ENCODE data around the gene SPINK9. TPM values are rescaled to one million over a fixed set of nuclear protein-coding genes. Genes with fewer than 3 reads are reported as not detected.

The SPINK9 gene
- total RNA-seq: not detected in 2 replicates

DNA sequence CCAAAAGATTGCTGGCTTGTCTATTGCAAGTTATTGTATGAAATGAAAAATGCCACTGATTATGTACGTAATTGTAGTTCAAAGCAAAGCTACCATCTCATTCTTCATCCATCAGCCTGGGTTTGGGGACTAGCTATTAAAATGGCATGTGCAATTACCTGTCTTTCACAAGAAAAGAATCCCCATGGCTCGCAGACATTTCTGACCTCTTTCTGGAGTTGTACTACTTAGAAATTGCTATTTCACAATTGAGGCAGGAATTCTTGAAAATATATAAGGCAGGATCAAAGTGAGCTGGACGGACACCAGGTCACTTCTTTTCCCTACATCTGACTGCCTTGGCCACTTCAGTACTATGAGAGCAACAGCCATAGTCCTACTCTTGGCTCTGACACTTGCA is at the start of gene SPINK9:
TSS of gene SPINK9 (plus strand) at position 301 of the 400 bp plus-strand sequence. CDS start at position 356, 55 bp downstream.

DNA sequence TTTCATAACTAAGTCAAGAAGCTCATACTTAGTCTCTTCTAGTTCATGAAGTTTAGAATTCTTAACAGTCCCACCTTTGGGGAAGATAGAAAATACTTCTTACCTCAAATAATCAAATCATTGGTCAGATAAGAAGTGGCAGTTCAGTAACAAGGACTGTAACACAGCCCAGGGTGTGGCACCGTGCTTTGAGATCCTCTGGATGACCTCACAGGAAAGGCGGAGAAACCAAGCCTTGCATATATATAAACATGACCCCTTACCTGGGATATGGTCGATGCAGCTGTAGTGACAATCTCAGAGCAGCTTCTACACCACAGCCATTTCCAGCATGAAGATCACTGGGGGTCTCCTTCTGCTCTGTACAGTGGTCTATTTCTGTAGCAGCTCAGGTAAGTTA is 23.2 kb upstream of the SPINK9 start, which contains the start of gene SPINK7:
TSS of gene SPINK7 (plus strand) at position 271 of the 400 bp plus-strand sequence. CDS start at position 332, 61 bp downstream.

DNA sequence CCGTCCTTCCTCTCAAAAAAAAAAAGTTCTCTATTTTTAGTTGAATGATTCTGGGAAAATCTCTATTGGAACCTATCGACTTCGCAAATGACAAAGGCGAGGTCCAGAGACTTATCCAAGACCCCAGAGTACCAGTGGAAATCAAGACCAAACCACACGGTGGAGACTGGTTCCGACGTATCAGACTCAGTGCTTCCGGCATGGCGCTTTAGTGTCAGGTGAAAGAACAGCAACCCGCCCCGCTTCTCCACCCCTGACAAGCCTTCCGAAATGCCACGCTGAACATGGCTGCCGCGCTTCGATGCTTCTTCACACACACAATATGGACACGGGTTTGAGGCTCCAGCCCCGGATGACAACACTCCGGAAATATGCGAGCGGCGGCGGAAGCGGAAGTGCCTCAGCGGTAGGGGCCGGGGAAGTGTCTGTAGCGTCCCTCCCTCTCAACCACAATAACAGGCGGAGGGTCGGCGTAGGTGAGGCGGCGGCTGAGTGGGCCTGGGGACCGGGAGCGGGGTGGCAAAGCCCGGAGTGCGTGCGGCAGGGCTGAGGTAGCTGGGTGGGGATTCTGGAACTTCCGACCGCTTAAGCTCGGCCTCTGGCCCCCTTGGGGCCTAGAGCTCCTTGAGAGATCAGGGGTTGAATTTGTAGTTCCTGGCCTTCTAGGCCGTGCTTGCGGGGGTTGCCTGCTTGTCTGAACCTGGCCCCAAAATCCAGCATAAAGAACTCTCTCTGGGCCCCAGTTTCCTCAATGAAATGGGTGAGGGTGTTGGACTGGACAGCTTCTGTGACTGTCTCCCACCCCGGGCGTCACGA is 48.4 kb downstream of the SPINK9 start, which contains the start of gene FBXO38:
TSS of gene FBXO38 (plus strand) at position 395 of the 816 bp plus-strand sequence. CDS start 10,819 bp downstream, outside the sequence.

Other genes starting within 250 kb of the SPINK9 start
- not detected in 2 replicates for gene SPINK14, start 167.0 kb upstream of the SPINK9 start, total RNA-seq
- gene SPINK6, start 132.5 kb upstream of the SPINK9 start, total RNA-seq: not detected in 2 replicates
- gene MARCOL, start 97.0 kb upstream of the SPINK9 start, total RNA-seq: not detected in 2 replicates
- gene SPINK13, start 66.8 kb upstream of the SPINK9 start, total RNA-seq: not detected in 2 replicates
- gene SPINK7, start 23.1 kb upstream of the SPINK9 start, total RNA-seq: not detected in 2 replicates
- 46.9 and 54.4 TPM in 2 replicates for gene FBXO38, start 48.4 kb downstream of the SPINK9 start, total RNA-seq

Data from bronchial smooth muscle cell (primary cell).